Ectodermal cell (in vitro differentiated cells): ENCODE data around the gene TXNDC17.

Source experiments
- H3K27ac ChIP-seq: 2 replicates; pipeline ENCODE4 v1.7.0; 2013; ENCODE audit warnings: mild to moderate bottlenecking, low read depth, low read length; ENCODE audit not compliant: insufficient read depth, poor library complexity, severe bottlenecking
- H3K27me3 ChIP-seq: 2 replicates; pipeline ENCODE4 v1.7.0; 2013; ENCODE audit warnings: mild to moderate bottlenecking, low read length; ENCODE audit not compliant: insufficient read depth, control insufficient read depth, poor library complexity, severe bottlenecking
- H3K36me3 ChIP-seq: one replicate; pipeline ENCODE4 v1.7.0; 2013; ENCODE audit warnings: low read length; ENCODE audit not compliant: control insufficient read depth, insufficient read depth
- H3K4me1 ChIP-seq: one replicate; pipeline ENCODE4 v1.7.0; 2013; ENCODE audit warnings: low read length; ENCODE audit not compliant: control insufficient read depth, insufficient read depth
- H3K4me3 ChIP-seq: 2 replicates; pipeline ENCODE4 v1.7.0; 2013; ENCODE audit warnings: low read depth, low read length, control low read depth; ENCODE audit not compliant: insufficient read depth
- H3K9me3 ChIP-seq: 2 replicates; pipeline ENCODE4 v1.7.0; 2013; ENCODE audit warnings: mild to moderate bottlenecking, low read length, moderate library complexity; ENCODE audit not compliant: control insufficient read depth
- WGBS, 2 experiments: methylation state at CpG; one replicate each; pipeline ENCODE4 v1.1.7; 2013; ENCODE audit warnings: missing lambda C conversion rate in 2 of 2; 5-methylcytosine and 5-hydroxymethylcytosine counted together

Gene TXNDC17

DNA sequence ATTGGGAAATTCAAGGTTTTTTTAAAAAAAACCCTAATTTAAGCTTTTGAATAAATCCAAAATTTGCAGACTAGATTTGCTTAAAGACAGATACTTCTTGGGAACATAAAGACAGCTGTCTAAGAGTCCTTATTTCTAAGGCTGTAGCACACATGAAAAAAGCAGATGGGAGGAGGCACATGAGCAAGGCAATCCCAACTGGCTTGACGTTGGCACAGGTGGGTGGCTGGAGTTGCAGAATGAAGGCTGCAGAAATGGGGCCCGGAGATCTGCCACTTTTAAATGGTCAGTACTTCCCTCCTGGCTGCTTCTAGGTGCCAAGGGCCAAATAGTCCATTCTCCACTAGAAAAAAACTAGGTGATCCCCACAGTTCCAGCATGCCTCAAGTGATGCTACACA lies 4.8 kb upstream of the TXNDC17 start:
- WGBS, 2 experiments = 87 to 90% methylated on average over 2 of the region's 2 CpGs
- Histone ChIP-seq H3K4me1 (peaks cover 9% of the 10 kb centered on the region), H3K36me3 (peaks cover 20% of the 10 kb centered on the region), H3K9me3 (no peaks in the 10 kb centered on the region), H3K4me3 (no peak overlapping the region), H3K27ac (no peak overlapping the region), H3K27me3 (no peaks in the 10 kb centered on the region)

DNA sequence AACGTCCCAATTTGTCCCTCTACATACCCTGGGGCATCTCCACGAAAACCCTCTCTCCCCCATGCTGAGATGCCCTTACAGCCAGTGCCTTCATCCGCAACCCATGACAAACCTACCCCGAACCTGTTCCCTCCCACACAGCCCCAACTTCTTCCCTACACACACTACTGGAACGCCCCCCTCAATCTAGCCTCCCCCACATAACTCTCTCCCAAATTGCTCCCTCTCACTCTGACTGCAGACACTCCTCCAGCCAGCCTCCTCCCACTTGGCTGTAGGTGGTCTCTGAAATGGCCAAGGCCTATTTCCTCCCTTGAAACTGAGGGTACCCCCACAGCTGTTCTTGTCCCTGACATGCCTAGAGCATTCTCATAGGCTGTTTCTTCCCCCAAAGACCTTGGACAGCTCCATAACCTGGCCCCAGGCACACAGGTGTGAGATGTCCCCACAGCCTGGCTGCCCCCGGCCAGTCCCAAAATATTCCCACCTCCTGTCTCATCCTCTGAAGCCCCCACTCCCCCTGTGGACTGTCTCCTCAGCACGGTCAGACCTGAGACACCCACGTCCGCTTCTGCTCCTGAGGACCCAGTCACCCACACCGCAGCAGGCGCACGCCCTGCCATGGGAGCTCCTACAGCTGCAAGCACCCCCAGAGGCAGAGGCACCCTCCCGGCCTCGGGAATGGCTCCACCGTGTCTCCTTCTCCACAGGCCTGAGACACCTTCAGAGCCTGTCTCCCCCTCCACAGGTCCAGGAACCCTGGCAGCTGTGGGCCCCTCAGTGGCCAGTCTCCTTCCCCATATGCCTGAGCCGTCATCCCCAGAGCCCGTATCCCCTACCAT lies 4.0 kb upstream of the TXNDC17 start:
- 92% methylated on average over 17 of the region's 17 CpGs for WGBS, 2 experiments
- peaks cover 12% of the 10 kb centered on the region for H3K4me1 ChIP-seq
- no peak overlapping the region for H3K4me3 ChIP-seq
- H3K27me3 ChIP-seq = no peaks in the 10 kb centered on the region
- no peaks in the 10 kb centered on the region for H3K9me3 ChIP-seq
- no peak overlapping the region for H3K27ac ChIP-seq
- H3K36me3 ChIP-seq = peaks cover 18% of the 10 kb centered on the region

DNA sequence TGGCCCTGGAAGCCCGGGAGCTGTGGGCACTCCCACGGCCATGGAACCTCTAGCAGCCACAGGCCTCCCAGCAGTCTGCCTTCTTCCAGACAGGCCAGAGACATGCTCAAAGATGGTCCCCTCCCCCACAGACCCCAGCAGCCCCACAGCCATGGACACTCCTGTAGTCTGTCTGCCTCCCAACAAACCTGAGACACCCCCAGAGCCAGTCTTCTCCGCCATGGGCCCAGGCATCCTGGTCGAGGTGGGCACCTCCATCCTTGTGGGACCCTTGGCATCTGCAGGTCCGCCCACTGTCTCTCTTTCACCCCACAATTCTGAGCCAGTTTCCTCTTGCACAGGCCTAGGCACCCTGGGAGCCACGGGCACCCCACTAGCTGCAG lies 3.4 kb upstream of the TXNDC17 start:
- H3K4me1 ChIP-seq = peaks cover 13% of the 10 kb centered on the region
- H3K4me3 ChIP-seq = no peak overlapping the region
- no peak overlapping the region for H3K27ac ChIP-seq
- H3K27me3 ChIP-seq = no peaks in the 10 kb centered on the region
- peaks cover 18% of the 10 kb centered on the region for H3K36me3 ChIP-seq
- 90 to 92% methylated on average over 6 of the region's 6 CpGs for WGBS, 2 experiments
- H3K9me3 ChIP-seq = no peaks in the 10 kb centered on the region

GRCh38 chr17:6638046-6638908 lies 2.6 kb upstream of the TXNDC17 start:
- 88 to 90% methylated on average over 24 of the region's 24 CpGs for WGBS, 2 experiments
- H3K4me1 ChIP-seq = peaks cover 13% of the 10 kb centered on the region
- no peak overlapping the region for H3K27ac ChIP-seq
- peaks cover 15% of the 10 kb centered on the region for H3K36me3 ChIP-seq
- H3K27me3 ChIP-seq = no peaks in the 10 kb centered on the region
- H3K4me3 ChIP-seq = no peak overlapping the region
- H3K9me3 ChIP-seq = no peaks in the 10 kb centered on the region

DNA sequence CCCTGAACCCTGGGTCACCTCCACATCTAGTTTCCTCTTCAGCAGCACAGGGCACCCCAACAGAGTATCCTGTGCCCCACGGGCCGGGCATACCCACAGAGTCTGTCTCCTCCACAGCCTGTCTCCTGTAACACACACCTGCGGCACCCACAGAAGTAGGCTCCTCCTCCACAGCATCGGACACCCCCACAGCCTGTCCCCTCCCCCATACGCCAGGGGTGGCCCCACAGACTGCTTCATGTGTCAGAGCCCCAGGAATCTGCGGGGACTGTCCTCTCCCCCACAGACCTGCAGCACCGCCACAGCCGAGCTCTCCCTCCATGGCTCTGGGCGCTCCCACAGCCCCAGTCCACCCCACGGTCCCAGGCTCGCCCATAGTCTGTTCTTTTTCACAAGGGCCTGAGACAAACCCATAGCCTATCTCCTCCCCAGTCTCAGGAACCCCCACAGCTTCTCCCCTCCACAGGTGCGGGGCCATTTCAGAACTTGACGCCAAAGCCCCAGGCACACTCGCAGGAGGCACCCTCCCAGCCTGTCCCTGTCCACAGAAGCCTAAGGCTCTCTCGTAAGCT lies 1.8 kb upstream of the TXNDC17 start:
- H3K36me3 ChIP-seq = peaks cover 11% of the 10 kb centered on the region
- peak overlapping the region; percentile 86 for H3K4me3 ChIP-seq
- H3K27ac ChIP-seq = no peak overlapping the region
- peaks cover 13% of the 10 kb centered on the region for H3K4me1 ChIP-seq
- H3K27me3 ChIP-seq = no peaks in the 10 kb centered on the region
- WGBS, 2 experiments = 62 to 68% methylated on average over 14 to 15 of the region's 15 CpGs
- no peaks in the 10 kb centered on the region for H3K9me3 ChIP-seq

DNA sequence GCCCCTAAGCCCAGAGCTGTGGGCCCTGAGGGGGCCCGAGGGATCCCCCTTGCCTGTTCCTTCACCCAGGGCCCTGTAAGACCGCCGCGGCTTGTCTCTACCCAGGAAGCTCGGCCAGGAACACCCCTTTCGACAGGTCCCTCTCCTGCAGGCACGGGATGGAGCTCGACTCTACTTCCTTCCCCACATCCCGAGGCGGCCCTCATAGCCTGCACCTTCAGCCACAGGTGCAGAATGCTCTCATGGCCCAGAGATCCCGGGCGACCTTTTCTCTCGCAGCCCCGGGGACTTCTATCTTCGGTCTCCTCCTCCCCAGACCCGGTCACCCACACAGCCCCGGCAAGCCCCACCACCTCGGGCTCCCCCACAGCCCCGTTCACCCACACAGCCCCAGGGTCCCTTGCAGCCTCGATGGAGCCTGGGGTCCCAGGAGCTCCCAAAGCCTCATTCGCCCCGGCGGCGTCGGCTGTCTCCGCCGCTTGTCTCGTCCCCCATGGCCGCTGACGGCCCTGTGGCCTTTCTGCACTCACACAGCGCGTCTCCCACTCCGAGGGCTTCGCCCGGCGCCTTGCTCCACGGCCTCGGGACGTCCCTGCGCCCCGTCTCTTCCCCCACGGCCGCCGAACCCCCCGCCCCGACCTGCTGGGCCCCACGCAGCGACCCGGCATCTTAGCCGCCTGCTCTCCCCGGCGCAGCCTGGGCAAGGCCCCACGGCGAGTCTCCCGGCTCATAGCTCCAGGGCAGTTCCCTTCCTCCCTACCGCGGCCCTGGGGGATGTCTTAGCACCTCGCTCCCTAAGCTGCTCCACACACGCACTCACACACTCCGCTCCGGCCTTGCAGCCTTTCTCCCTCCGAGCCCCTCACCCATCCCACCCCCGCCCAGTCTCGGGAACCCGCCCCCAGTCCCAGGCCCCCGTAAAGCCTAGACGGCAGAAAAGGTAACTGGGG lies 999 bp upstream of the TXNDC17 start:
- peaks cover 13% of the 10 kb centered on the region for H3K4me1 ChIP-seq
- peak overlapping the region; percentile 86 for H3K4me3 ChIP-seq
- H3K27me3 ChIP-seq = no peaks in the 10 kb centered on the region
- H3K36me3 ChIP-seq = peaks cover 7% of the 10 kb centered on the region
- H3K27ac ChIP-seq = peak overlapping the region; percentile 74
- WGBS, 2 experiments = 2% methylated on average over 64 to 66 of the region's 67 CpGs
- no peaks in the 10 kb centered on the region for H3K9me3 ChIP-seq

- Histone ChIP-seq H3K27ac (peak overlapping the region; percentile 74), H3K4me1 (peaks cover 13% of the 10 kb centered on the region), H3K27me3 (no peaks in the 10 kb centered on the region), H3K9me3 (no peaks in the 10 kb centered on the region), H3K36me3 (peaks cover 3% of the 10 kb centered on the region), H3K4me3 (peak overlapping the region; percentile 86)
- WGBS, 2 experiments = 4 to 5% methylated on average over 20 of the region's 20 CpGs
Measured at GRCh38 chr17:6641247-6641863, 495 bp downstream of the TXNDC17 start.

- no peak overlapping the region for H3K27ac ChIP-seq
- WGBS, 2 experiments = 96 to 100% methylated on average over 2 of the region's 2 CpGs
- H3K9me3 ChIP-seq = no peaks in the 10 kb centered on the region
- H3K36me3 ChIP-seq = peaks cover 3% of the 10 kb centered on the region
- no peak overlapping the region for H3K4me3 ChIP-seq
- no peaks in the 10 kb centered on the region for H3K27me3 ChIP-seq
- H3K4me1 ChIP-seq = peaks cover 13% of the 10 kb centered on the region
Measured at GRCh38 chr17:6642592-6642991, 1.7 kb downstream of the TXNDC17 start.

DNA sequence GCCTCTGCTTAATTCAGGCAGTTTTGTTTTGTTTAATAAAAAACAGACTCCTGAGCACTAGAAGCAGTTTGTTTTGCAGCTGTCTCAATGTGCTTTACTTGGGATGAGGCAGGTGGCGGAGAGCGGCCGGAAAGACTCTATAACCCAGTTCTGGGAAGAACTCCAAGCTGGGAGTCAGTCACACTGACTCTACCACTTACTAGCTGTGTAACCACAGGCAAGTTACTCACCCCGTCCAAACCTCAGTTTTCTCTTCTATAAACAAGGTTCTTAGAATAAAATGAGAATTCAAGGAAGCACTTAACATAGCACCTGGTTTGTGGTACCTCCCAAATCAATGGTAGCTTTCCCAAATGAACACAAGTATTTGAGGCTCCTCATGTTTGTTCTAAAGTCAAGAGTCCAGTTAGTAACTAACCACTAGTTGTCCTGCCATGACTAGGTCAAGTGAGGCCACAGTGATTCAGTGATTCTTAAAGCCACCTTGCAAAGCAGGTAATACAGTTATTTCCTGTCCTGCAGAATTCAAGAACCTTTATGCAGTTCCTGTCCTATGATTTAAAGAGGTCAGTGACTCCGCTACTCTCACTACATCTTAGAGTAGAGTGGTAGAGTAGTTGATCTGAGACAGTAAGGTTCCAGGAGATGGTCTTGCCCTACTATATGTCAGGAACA lies 2.7 kb downstream of the TXNDC17 start:
- 86 to 93% methylated on average over 5 of the region's 5 CpGs for WGBS, 2 experiments
- peaks cover 13% of the 10 kb centered on the region for H3K4me1 ChIP-seq
- no peaks in the 10 kb centered on the region for H3K9me3 ChIP-seq
- no peaks in the 10 kb centered on the region for H3K27me3 ChIP-seq
- no peak overlapping the region for H3K4me3 ChIP-seq
- no peak overlapping the region for H3K27ac ChIP-seq
- H3K36me3 ChIP-seq = peaks cover 3% of the 10 kb centered on the region
